EL (cell line): ENCODE measurements around the gene NAV2.
A peak's percentile ranks its signal among the peaks of the same experiment; 100 is the strongest.

Experiments
- DNase-seq: peaks from one replicate; pipeline ENCODE4 v3.0.0-alpha.2; 2016

The NAV2 gene

GRCh38 chr11:20030472-20030871, 317.8 kb downstream of the NAV2 start:
- DNase-seq = no peak

DNA sequence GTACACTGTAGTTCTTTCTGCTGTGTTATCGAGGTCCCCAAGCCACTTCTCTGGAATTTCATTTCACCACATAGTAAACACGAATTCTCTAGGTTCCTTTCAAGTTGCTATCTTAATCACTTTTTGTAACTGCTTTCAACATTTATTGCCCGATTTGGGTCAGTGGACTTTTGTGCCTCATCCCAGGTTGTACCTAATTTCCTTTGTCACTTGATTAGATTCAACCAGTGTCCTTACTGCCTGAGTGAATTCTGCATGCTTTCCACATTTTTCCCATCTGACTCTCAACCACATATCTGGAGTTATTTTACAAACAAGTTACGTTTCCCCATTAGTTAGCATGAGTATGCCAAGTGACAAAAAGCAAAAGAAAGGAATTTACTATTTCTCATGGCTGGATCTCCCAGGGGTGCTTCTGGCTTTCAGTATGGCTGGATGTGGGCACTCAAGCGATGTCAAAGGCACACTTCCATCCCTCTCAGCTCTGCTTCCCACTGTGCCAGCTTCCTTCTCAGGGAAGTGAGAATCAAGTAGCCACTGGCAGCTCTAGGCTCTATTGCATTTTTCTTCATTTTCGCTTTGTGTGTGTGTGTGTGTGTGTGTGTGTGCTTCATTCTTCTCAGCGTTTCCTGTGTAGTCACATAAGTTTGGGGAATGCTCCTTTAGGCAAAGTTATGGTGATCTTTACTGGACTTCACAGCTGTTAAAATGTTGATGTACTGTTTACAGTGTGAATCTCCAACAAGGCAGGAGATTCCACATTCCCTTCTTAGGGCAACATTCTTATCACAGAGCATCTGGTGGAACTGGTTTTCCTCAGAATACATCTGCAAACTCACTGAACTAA, 318.7 kb downstream of the NAV2 start:
- peak; percentile 87 for DNase-seq

GRCh38 chr11:20032127-20032526, 319.5 kb downstream of the NAV2 start:
- DNase-seq = no peak

GRCh38 chr11:20032577-20033260, 320.1 kb downstream of the NAV2 start:
- DNase-seq = no peak

DNA sequence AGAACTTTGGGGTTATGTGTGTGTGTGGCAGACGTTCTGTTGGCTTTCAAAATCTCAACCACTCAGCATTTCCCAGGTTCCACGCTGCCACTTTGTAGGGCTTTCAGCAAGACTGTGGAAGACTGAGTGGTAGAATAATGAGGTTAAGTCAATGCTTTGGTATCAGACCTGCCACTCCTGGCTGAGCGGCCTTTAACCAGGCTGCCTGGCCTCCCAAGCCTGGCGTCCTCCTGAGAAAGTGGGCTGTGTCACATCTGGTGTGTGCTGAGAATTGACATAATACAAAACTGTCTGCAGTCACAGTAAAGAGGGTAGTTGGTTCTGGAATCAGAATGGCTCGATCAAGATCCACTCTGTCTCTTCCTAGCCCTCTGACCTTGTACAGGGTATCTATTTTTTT, 321.2 kb downstream of the NAV2 start:
- no peak for DNase-seq

- DNase-seq = no peak
These were observed 322.3 kb downstream of the NAV2 start for GRCh38 chr11:20034941-20035340.

DNA sequence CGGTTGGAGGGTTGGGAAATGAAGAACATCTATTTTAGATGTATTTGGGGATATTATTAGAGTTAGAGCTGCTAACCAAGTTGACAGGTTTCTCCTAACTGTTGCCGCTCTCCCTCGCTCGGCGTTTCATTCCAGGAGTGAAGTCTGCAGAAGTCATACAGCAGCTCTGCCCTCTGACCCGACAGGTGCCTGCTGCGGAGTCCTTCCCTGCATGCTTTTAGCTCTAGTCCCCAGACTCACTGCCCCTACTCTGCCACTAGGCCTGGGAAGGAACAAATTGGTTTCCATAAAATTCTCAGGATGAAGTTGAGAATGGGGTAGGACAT, 322.7 kb downstream of the NAV2 start:
- no peak for DNase-seq

DNA sequence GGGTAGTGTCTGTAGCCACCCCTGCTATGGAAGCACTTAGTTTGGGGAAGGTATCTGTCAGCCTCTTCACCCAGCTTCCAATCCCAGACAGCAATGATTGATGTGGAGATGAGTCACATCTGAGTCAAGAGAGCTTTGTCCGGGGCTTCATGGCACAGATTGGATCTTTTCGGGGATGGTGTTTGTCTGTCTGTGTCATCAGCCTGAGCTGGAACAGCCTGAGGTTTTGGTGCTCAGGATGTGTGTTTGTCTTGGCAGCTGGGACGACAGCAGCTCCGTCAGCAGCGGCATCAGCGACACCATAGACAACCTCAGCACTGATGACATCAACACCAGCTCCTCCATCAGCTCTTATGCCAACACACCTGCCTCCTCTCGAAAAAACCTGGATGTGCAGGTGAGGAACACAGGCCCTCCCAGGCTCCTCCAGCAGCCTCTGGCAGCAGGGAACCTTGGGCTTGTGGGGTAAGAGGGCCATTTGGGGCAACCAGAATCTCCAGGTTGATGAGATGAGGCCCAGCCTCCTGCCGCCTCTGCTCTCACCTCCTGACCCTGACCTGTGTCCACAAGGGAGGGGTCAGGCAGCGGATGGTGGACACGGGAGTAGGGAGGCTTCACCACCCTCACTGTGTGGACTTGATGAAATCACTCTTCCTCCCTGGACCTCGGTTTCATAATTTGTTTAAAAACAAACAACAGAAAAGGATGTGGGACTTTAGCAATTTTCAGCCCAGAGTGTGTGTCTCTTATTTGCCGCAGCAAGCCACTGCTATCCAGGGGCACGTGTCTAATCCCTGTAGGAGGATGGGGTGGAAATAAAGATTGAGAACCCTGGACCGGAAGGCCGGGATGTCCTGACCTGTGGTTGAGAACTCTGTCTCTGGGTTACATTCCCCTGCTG, 323.3 kb downstream of the NAV2 start:
- peak; percentile 88 for DNase-seq

- DNase-seq = no peak
These were observed 324.1 kb downstream of the NAV2 start for GRCh38 chr11:20036626-20037335.

GRCh38 chr11:20037396-20038153, 324.9 kb downstream of the NAV2 start:
- no peak for DNase-seq

DNA sequence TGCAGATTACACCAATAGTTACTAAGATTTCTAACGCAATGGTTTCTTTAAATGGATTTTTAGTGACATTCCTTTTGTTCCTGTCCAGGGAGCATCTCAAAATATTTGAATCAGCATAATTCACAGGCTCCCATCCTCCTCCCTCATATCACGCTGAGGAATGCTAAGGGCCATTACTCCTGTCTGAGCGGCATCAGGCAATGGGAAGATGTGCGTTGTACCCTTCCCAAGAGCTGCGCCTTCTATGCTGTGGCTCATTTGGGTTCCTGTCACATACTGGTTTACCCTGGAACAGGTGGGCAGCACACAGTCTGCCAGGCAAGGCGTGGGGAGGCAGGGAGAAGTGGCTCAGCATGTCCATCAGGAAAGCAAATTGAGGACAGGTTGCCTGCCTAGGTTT, 325.8 kb downstream of the NAV2 start:
- DNase-seq = no peak

GRCh38 chr11:20038972-20039371, 326.3 kb downstream of the NAV2 start:
- no peak for DNase-seq

DNA sequence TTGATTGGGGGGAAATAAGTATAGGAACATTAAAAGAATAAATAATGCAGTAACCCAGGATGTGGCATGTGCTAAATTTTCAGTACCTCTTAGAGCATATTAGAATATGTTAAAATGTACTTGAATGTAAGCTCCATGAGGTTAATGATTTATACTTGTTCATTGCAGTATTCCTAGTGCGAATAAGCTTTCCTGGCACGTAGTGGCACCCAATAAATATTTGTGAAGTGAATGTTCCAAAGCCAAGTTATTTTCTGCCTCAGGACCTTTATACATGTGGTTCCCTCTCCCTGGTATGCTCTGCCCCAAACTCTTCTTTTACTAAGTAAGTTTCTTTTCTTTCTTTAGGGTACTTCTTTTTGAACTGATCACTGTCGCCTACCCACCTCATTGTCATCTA, 328.9 kb downstream of the NAV2 start:
- DNase-seq = peak; percentile 44

GRCh38 chr11:20042045-20042639, 329.5 kb downstream of the NAV2 start:
- no peak for DNase-seq

GRCh38 chr11:20042811-20043341, 330.2 kb downstream of the NAV2 start:
- no peak for DNase-seq

GRCh38 chr11:20043992-20044391, 331.4 kb downstream of the NAV2 start:
- no peak for DNase-seq

DNA sequence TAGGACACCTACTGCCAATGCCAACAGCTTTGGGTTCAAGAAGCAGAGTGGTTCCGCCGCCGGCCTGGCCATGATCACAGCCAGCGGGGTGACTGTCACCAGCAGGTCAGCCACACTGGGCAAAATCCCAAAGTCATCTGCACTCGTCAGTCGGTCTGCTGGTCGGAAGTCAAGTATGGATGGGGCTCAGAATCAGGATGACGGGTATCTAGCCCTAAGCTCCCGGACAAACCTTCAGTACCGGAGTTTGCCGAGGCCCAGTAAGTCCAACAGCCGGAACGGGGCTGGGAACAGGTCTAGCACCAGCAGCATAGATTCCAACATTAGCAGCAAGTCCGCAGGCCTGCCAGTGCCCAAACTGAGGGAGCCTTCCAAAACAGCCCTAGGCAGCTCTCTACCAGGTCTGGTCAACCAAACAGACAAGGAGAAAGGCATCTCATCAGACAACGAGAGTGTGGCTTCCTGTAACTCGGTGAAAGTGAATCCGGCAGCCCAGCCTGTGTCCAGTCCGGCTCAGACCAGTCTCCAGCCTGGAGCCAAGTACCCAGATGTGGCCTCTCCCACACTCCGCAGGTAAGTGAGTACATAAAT, 332.6 kb downstream of the NAV2 start:
- DNase-seq = no peak

GRCh38 chr11:20046416-20046815, 333.8 kb downstream of the NAV2 start:
- DNase-seq = no peak

- DNase-seq = peak; percentile 53
These were observed 334.6 kb downstream of the NAV2 start for GRCh38 chr11:20047006-20047768.

DNA sequence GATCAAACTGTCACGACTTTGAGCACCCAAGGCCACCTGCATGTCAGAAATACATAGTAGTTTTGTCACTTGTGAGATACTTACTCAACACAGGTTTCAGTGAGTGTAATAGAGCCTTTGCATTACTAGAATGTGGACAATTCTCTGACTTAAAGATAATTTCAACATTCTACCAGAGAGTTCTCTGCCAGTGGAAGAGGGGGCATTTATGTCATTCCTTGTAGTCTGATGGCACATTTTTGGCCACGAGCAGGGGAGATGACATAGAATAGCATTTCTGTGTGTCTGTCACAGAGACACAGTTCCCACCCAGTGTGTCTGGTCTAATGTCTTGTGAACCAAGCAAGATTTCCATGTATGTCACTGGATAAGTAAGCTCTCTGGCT, 335.1 kb downstream of the NAV2 start:
- no peak for DNase-seq
